ENCODE measurements around the gene CZIB. TPM values are rescaled to one million over a fixed set of nuclear protein-coding genes. Genes with fewer than 3 reads are reported as not detected.

The CZIB gene
- total RNA-seq, 1 experiment from 2014 or later = 67.0 TPM

- no peaks in the 10 kb centered on the region for H3K9me3 Mint-ChIP-seq
- H3K36me3 Mint-ChIP-seq (ENCODE audit: insufficient read depth in 1 of 3, low read depth in 3 of 3) = peaks cover 46 to 92% (median 75%) of the 10 kb centered on the region in 3 experiments; a peak in 6 of 7 replicates
These were observed 45.1 kb upstream of the CZIB start for GRCh38 chr1:53265581-53265980.

More at GRCh38 chr1:53265581-53265980, 45.1 kb upstream of the CZIB start:
- H3K79me2 ChIP-seq (ENCODE audit: insufficient read depth, low read length) = no peaks in the 10 kb centered on the region
- no peak overlapping the region for H3K9ac ChIP-seq (ENCODE audit: extremely low read depth, insufficient read length, low read length)
- no peak overlapping the region for H2BK15ac ChIP-seq (ENCODE audit: low read depth, low read length)
- no peaks in the 10 kb centered on the region for H3K27me3 ChIP-seq (ENCODE audit: insufficient read depth, low read length)
- Mint-ChIP-seq H3K4me1 (no peaks in the 10 kb centered on the region), H3K4me3 (no peak overlapping the region), H3K27ac (no peak overlapping the region), H3K27me3 (ENCODE audit: low read depth) (no peaks in the 10 kb centered on the region)
- no peak overlapping the region for H3K14ac ChIP-seq (ENCODE audit: insufficient read depth, low read length)
- no peak overlapping the region for H2BK120ac ChIP-seq (ENCODE audit: low read depth, low read length, poor library complexity, severe bottlenecking)
- no peak overlapping the region for H2AK5ac ChIP-seq (ENCODE audit: insufficient read length, low read length)
- H3K9me3 ChIP-seq (ENCODE audit: control insufficient read depth, low read depth, low read length) = no peaks in the 10 kb centered on the region
- H3T11ph ChIP-seq (ENCODE audit: low read length) = no peak overlapping the region
- H3K27ac ChIP-seq (ENCODE audit: insufficient read length, low read depth, low read length) = no peak overlapping the region
- H3K23ac ChIP-seq (ENCODE audit: insufficient read length, low read depth, low read length) = no peak overlapping the region
- H2BK5ac ChIP-seq (ENCODE audit: insufficient read length, low read length) = no peak overlapping the region
- no peak overlapping the region for H4K5ac ChIP-seq (ENCODE audit: insufficient read length, low read depth, low read length)
- no peak overlapping the region for H2AFZ ChIP-seq (ENCODE audit: low read length)
- H3K56ac ChIP-seq (ENCODE audit: insufficient read length, low read depth, low read length) = no peak overlapping the region
- H4K20me1 ChIP-seq (ENCODE audit: control insufficient read depth, insufficient read depth, insufficient read length) = no peaks in the 10 kb centered on the region
- no peak overlapping the region for H3K4me2 ChIP-seq (ENCODE audit: insufficient read depth, insufficient read length, low read length)
- TF ChIP-seq, protein P1, sequence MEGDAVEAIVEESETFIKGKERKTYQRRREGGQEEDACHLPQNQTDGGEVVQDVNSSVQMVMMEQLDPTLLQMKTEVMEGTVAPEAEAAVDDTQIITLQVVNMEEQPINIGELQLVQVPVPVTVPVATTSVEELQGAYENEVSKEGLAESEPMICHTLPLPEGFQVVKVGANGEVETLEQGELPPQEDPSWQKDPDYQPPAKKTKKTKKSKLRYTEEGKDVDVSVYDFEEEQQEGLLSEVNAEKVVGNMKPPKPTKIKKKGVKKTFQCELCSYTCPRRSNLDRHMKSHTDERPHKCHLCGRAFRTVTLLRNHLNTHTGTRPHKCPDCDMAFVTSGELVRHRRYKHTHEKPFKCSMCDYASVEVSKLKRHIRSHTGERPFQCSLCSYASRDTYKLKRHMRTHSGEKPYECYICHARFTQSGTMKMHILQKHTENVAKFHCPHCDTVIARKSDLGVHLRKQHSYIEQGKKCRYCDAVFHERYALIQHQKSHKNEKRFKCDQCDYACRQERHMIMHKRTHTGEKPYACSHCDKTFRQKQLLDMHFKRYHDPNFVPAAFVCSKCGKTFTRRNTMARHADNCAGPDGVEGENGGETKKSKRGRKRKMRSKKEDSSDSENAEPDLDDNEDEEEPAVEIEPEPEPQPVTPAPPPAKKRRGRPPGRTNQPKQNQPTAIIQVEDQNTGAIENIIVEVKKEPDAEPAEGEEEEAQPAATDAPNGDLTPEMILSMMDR (conservative IDR thresholded peaks at IDR 0.05) = no peak
- H3K4ac ChIP-seq (ENCODE audit: low read depth, low read length) = no peak overlapping the region
- no peak overlapping the region for H2BK20ac ChIP-seq (ENCODE audit: low read depth, low read length, poor library complexity, severe bottlenecking)
- no peak overlapping the region for H2BK12ac ChIP-seq (ENCODE audit: insufficient read length, low read depth, low read length)
- no peak overlapping the region for H4K8ac ChIP-seq (replicated peaks; ENCODE audit: insufficient read length, low read depth, low read length)
- no peaks in the 10 kb centered on the region for H3K4me1 ChIP-seq (ENCODE audit: insufficient read depth, low read length)
- H3K18ac ChIP-seq (ENCODE audit: insufficient read length, low read depth, low read length) = no peak overlapping the region
- no peak for DNase-seq
- no peaks in the 10 kb centered on the region for H3K79me1 ChIP-seq (ENCODE audit: insufficient read depth, low read depth, low read length, poor library complexity, severe bottlenecking)
- no CpG with 5 or more reads among the region's 4 CpGs for WGBS (ENCODE audit: extremely low coverage, insufficient read length, low lambda C conversion rate)
- H3K23me2 ChIP-seq (ENCODE audit: insufficient read length, low read depth, low read length, poor library complexity, severe bottlenecking) = no peaks in the 10 kb centered on the region
- no peak overlapping the region for H4K91ac ChIP-seq (ENCODE audit: insufficient read length, low read depth, low read length)
